GM19463 (cell line): ENCODE results near the gene ADAM23.

Experiments
- ATAC-seq: cut with Tn5 transposase; IDR thresholded peaks from one replicate; pipeline ENCODE4 v1.9.1; 2021; ENCODE audit warnings: mild to moderate bottlenecking, moderate library complexity; ENCODE audit not compliant: unreplicated experiment

The ADAM23 gene

DNA sequence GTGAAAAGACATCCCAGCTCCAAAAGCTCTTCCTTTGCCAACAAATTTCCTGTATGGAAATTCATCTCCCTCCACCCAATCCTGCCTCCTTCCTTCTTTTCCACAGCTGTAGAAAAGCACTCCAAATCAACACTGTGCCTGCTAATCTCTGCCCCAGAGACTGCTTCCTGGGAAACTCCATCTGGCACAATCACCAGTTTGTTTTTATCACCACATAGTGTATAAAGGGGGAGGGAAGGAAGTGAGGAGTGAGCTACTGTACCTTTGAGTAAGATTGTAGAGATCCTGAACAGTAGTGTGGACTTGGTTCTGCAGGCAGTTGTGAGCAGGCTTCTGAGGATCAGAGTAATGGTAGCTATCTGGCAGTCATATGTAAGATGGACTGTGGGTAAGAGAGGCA, 184.3 kb downstream of the ADAM23 start:
- ATAC-seq, result no peak

DNA sequence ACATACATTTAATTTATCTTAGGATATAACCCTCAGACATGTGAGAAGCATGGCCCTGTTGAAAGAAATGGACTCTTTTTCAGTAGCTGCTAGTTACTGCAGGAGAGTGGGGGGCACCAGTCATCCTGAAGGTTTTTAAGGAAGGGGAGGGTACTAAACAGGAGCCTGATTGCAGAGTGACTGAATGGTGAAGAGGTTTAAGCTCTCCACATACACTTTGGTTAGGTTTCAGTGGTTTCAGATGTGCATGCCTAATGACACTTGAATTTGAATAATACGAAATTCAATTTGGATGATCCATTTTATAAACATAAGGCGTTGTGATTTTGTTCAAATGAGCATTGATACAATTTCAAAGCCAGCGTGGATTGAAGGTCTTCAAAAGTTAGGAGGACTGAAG, 188.0 kb downstream of the ADAM23 start:
- ATAC-seq, result no peak

DNA sequence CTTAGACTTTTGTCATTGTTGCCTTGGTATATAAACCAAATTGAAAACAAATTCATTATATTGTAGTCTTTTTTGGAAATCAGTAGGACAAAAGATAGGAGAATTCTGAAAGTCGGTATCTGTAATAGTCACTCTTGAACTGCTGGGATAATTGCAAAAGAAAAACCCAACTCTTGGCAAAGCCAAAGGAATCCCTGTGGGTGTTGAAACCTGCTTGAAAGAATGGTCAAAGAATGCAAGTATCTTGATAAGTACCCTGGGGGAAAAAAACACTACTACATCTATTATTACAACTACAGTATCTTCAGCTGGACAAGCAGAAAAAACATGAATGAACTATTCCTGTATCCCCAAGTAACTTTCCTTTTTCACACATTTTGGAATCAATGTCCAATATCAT, 191.7 kb downstream of the ADAM23 start:
- no peak for ATAC-seq

DNA sequence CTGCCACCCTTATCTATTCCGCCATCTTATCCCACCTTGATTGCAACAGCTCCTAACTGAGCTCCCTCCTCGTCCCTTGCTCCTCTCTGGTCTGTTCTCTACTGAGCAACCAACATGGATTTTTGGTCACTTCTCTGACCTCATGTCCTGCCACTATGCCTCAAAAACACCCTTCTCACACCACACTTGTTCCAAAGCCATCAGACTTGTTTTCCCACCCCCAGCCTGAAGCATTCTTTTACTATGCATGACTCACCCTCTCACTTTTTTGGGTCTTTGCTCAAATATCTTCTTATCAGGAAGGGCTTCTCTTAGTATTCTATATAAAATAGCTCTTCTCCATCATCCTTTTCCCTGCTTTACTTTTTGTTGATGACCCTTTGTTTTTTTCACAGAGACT, 196.3 kb downstream of the ADAM23 start:
- no peak for ATAC-seq

DNA sequence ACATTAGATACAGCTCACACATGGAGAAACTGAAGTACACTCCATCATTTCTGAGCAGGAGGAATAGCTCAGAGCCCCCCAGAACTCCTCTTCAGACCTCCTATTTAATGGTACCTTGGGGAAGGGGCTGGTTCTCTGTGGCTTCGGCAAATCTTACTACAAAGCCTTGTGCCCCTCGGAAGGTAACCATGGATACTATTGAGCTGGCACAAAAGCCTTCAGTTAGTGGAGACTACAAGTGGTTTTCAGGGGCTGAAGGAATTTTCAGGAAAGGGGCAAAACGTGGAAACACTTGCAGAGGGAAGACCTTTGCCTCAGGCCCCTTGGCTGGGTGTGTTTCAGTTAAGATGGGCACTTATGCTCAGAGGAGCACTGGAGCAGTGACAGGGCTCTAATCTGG, 197.9 kb downstream of the ADAM23 start:
- no peak for ATAC-seq

DNA sequence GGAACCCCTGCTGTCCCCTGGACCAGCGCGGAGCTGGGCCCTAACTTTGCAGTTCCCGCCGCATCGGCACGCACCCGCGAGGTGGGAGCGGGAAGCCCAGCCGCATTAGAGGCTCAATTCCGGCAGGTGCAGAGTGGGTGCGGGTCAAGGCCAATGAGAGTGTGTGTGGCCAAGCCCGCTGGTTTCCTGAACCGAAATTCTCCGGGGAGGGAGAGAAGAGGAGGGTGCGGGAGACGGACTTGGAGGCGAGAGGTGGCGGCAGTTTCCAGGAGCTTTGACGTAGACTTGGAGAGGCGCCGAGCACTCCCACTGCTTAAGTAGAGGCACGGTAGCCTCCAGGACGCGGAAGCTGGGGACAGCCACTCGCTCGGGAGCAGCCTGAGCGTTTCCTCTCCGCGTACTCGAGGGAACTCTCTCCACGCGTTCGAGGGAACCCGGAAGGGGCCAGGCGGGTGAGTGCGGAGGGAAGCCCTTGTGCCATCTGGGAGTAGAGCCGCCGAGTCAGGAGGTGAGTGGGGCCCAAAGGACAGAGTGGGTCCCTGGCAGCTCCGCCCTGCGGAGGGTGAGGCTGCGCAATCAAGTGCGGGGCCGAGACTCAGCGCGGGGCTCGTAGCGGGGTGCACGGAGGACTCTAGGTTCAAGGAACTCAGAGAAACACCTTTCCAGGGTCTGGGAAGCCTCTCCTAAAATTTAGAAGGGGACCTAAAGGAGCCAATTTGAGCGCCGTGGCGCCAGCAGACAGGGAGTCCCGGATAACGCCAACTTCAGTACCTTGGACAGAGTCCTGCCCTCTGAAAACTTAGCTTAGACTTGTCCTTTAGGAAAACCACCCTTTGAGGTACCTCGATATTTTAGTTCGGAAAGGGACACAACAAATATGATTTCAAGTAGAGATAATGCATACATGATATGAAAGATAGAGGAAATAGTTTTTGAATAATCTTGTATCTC, 199.0 kb downstream of the ADAM23 start, which contains the start of gene FAM237A:
Gene FAM237A (plus strand): TSS at position 413 of the 951 bp plus-strand sequence. CDS start 1,750 bp downstream, outside the sequence.
- no peak for ATAC-seq

DNA sequence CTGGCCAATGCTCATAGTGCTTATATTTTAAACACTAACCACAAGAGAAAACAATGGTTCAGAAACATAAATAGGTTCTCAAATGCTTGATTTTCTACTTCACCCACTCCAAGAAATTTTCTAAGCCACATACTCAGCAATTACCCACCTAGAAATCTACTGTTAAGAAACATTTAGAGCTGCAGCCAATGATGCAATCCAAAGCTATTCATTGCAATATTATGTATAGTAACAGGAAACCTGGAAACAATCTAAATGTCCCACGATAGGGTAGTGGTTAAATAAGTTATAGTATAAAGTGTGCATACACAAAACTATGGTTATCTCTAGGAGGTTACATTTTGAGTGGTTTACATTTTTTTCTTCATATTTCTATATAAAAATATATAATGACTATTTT, 204.7 kb downstream of the ADAM23 start:
- no peak for ATAC-seq

DNA sequence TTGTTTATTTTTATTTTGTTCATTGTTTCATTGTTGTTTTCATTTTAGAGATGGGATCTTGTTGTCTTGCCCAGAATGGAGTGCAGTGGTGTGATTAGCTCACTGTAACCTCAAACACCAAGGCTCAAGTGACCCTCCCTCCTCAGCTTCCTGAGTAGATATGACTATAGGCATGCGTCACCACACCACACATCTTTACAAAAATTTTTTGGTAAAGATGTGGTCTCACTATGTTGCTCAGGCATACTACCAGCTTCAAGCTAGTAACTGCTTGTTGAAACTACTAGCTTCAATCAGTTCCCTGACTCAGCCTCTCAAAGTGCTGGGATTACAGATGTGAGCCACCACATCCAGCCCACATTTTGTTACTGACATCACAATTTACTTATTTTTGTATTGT, 213.8 kb downstream of the ADAM23 start:
- no peak for ATAC-seq

DNA sequence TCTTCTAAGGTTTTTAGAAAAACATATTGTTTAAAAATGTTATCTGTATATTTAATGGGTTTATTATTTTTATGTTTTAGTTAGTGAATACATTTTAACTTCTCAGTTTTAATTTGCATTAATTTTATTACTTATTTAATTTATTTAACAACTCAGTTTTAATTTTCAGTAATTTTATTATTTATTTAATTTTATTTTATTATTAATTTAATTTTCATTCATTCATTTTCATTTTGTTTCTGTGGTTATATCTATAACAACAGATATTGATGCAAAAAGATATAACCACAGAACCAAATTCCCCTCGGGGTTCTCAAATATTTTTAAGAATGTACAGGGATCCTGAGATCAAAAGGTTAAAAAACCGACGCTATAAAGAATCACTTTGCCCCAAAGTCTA, 221.9 kb downstream of the ADAM23 start:
- ATAC-seq, result no peak
